Measurements from ENCODE around the gene SWSAP1.

Gene SWSAP1

DNA sequence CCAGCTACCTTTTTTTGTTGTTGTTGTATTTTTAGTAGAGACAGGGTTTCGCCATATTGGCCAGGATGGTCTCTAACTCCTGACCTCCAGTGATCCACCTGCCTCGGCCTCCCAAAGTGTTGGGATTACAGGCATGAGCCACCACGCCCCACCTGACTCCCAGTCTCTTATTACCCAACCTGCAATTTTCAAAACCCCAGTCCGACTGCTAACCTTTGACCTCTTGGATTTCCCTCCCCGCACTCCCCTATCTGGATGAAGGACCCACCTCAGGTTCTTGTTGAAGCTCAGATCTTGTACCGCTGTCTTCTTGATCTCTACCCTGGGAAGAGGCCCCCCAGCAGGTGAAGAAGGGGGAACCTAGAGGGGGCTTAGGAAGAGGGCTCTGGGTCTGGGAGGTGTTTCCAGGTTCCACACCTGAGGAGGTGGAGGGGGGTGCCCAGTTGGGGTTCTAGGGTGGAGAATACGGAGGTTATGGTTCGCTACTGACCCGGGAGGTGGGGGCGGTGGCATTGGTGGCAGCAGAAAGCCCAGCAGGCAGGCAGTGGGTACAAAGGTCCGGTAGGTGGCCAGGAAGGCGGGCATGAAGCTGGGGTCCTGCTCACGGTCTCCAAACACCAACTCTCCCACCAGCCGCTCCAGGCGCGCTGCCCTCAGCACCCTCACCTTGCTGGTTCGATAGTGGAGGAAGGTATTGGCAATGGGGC, 42.0 kb downstream of the SWSAP1 start:
- no peak for DNase-seq

DNA sequence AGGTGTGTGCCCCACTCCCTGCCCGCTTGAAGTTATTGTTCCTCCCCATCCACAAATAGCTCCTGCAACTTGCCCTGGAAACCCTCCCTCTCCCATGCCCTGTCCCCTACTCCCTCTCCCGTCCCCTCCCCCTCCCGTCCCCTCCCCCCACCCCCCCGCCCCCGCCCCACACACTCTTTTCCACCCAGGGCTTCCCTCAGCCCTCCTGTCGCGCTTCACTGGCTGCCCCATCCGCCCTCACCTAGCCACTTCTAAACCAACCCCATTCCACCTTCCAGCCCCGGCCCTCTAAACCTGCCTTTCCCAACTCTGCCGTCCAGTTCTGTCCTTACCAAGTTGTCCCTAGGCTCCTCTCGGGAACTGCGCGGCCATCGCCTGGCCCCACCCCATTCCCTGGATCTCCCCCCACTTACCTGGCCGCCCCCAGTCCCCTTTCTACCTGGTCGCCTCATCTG, 43.7 kb downstream of the SWSAP1 start:
- no peak for DNase-seq

DNA sequence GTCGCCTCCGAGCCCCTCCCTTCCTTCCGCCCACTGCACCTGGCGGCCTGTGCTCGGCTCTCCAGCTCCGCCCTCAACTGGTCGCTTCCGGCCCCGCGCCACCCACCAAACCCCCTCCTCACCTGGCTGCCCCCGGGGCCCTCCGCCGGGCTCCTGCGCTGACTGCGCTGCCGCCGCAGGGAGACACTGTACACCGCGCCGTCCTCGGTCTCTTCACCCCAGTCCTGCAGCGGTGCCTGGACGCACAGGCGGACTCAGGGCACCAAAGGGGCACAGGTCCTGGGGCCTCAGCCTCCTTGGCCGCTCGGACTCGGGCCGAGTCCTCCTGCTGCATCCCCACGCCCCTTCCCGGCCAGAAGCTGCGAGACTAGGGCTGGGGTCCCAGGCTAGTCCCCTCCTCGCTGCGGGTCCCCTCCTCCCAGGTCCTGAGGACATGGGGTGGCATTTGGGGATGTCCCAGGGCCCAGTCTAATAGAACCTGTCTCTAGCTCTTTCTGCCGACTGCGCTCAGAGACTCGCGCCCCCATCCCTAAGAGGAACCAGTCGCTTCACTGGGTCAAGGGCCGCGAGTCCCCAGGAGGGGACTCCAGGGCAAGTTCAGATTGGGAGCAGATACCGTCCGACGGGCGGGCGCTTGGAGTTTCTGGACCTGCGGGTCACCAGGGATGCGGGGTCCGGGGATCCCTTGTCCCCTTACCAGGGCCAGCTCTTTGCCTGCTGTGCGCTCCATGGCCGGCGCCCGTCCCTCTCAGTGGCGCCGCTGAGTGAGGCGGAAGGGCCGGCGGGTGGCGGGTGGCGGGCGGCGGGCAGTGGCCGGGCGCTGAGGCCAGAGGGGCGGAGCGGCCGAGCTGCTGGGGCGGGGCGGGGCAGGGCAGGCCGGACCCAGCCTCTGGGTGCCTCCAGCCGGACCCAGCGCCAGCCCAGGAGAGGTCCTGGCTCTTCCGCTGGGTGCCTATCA, 44.4 kb downstream of the SWSAP1 start, which contains the start of gene RGL3:
TSS of gene RGL3 (minus strand) at position 766 of the 958 bp plus-strand sequence. CDS start at position 730, 36 bp downstream.
- DNase-seq: no peak

DNA sequence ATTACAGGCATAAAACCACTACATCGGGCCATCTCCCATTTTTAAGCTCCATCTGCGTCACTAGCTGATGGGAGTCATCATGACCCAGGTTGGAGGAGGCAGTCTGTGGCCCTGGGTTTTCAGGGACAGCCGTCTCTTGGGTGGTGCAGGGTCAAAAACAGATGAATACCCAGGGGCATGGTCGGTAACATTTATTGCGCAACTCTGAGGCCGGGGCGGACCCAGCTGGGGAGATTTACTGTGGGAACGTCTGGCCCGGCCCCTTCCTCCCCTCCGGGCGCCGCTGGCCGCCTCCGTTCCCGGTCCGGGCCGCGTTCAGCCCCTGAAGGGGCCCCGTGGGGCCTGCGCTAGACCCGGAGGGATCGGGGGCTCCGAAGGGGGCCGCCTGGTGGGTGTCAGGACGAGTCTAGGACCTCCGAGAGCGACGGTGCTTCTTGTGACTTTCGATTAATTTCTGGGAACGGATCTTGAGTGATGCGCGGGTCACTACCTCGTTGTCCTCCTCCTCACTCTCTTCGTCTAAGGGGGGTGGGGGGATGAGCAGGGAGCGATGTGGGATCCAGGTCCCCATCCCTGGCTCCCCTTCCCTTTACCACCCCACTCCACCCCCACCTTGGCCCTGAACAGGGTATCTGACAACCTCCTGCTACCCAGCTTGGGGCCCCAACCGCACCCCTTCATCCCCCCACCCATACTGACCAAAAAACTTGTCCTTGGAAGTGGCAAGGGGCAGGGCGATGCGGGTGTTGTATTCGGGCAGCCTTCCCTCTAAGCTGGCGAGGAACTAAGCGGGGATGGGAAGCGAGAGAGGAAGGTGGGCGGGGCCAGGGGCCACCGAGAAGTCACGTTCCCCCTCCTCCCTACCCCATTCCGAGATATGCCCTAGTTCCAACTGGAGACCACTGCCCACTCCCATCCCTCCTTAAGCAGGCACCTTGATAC, 46.2 kb downstream of the SWSAP1 start:
- no peak for DNase-seq

DNA sequence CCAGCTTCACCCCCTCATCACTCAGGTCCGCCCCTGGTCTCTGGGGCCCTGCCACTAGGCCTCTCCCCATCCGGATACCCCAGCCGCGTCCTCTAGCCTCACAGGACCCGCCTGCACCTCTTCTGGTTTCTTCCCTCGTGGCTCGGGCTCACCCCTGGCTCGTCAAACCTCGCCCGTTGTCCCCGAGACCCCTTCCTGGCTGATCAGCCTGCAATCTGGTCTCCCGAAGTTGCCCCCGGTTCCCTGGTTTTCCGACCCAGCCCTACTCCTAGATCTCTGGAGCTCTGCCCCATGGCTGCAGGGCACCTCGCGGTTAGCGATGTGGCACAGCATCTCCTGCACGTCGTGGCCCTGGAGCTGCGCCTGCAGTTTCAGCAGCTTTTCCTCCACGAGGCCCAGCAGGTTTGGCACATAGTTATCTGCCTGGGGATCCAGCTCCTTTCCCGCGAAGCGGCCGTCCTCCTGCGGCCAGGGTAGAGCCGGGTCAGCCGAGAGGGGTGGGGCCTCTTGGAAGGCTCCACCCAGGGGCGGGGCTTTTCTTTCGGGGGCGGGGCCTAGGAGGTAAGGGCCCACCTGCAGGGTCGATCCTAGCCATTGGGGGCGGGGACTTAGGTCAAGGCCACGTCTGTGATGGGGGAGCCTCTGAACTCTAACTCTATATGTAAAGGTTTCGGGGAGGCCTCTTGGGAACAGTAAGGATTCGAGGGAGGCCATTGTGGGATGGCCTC, 47.1 kb downstream of the SWSAP1 start:
- DNase-seq: peak; percentile 6

DNA sequence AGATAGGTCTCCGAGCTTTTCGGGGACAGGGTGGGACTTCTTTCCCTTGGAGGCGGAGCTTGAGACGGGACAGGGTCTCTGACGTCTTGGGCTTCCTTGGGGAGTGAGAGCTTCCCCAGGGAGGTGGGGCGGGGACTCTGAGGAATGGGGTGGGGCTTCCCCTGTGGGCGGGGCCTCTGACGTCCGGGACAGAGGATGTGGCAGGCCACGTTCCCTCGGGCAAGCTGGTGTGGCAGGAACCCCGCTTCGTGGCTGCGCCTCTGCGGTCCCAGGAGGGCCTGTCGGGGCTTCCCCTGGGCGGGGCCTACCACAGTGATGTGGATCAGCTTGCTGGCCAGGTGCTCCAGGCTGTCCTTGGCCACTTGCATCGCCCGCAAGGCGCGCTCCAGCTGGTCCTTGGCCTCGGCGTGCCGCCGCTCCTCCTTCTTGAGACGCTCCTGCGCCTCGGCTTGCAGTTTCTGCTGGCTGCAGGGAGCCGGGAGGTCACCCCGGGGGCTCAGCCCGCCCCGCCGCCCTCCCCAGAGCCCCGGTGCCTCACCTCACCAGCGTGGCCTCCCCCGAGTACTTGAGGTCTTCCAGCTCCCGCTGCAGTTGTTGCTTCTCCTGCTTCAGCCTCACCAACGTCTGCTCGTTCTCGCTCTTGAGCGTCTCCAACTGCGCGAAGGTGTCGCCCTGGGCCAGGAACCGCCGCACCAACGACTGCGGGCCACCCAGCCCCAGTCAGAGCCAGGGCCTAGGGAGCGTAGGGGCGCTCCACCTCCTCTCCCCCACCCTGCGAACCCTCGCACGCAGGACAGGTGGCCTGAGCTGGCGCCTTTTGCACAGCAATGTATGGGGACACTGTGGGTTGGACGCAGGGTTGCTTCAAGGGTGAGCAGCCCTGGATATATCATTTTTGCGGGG, 47.9 kb downstream of the SWSAP1 start:
- peak; percentile 39 for DNase-seq

DNA sequence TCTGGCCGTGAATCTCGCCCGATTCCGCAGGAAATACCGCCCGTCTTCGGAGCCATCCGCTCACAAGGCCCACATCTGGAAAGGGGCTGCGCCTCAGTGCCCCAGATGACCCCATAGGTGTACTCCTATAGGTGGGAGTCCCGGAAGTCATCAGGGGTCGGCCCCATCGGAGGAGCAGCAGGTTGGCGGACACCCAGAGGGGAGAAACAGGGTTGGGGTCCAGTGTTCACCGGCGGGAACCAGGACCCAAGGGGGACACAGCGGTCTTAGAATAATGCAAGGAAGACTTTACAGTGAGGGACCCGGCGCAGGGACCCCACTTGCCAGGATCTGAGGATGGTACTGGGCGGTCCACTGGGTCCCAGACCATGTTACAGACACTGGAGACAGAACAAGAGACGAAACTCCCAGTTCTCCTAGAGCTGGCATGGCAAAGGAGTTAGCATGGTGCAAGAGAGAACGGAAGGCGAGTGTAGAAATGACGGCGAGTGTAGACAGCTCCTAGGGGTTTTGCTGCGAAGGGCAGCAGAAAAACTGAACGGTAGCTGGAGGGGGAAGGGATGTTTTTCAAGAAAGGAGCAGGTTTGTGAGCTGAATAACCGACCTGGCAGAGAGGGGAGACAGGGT, 48.8 kb downstream of the SWSAP1 start:
- no peak for DNase-seq

DNA sequence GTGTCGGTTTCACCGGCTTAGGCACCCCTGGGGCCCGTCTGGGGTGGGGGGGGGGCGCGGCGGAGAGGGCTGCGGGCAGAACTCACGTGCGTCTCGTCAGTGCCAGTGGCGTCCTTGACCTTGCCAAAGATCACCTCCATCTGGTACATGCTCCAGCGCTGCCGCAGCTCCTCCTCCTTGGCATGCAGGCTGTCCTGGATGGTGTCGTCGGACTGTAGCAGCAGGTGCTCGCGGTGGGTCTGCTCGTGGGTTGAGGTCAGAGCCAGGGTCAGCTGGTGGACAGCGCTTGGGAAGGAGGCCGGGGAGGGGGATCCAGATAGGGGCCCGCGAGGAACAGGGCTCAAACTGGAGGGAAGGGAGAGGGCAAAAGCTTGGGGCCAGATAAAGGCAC, 49.3 kb downstream of the SWSAP1 start:
- no peak for DNase-seq

Measured in stimulated activated naive CD4-positive, alpha-beta T cell treated with Interleukin-2 at 50 U/mL for 16 hours (primary cell).